WERI-Rb-1 (cell line): ENCODE measurements around the gene VSIG1.

Source experiments
- DNase-seq: peaks from one replicate; pipeline ENCODE4 v3.0.0-alpha.2; 2020
- H3K27ac ChIP-seq: fragments of 250-450 bp; sonication (Bioruptor Pico); 2 replicates; pipeline ENCODE4 v1.5.1; 2020; ENCODE audit warnings: mild to moderate bottlenecking, moderate library complexity
- H3K27me3 ChIP-seq: fragments of 250-450 bp; sonication (Bioruptor Pico); 2 replicates; pipeline ENCODE4 v1.5.1; 2021; ENCODE audit warnings: mild to moderate bottlenecking, low read depth, moderate library complexity; ENCODE audit not compliant: insufficient read depth, severe bottlenecking
- H3K36me3 ChIP-seq: fragments of 250-450 bp; sonication (Bioruptor Pico); 2 replicates; pipeline ENCODE4 v1.5.1; 2020; ENCODE audit warnings: mild to moderate bottlenecking, moderate library complexity
- H3K4me3 ChIP-seq: 2 replicates; pipeline ENCODE4 v1.5.1; 2011; ENCODE audit warnings: low read depth, mild to moderate bottlenecking, control low read depth, low read length
- H3K9me3 ChIP-seq: fragments of 250-450 bp; sonication (Bioruptor Pico); 2 replicates; pipeline ENCODE4 v1.5.1; 2021; ENCODE audit warnings: mild to moderate bottlenecking, moderate library complexity; ENCODE audit not compliant: severe bottlenecking
- CTCF ChIP-seq: IDR thresholded peaks from 2 replicates; pipeline ENCODE4 v1.5.1; 2011; ENCODE audit warnings: low read depth, mild to moderate bottlenecking, control low read depth, inconsistent platforms, low read length

Gene VSIG1

GRCh38 chrX:108088511-108088910 lies 43.6 kb downstream of the VSIG1 start:
- H3K36me3 ChIP-seq: no peaks in the 10 kb centered on the region; the same call in 1 of the 2 replicates
- peaks cover 4% of the 10 kb centered on the region for H3K27me3 ChIP-seq
- no peak for DNase-seq
- H3K4me3 ChIP-seq: no peak overlapping the region
- TF ChIP-seq CTCF: no peak
- no peaks in the 10 kb centered on the region for H3K9me3 ChIP-seq
- H3K27ac ChIP-seq: no peak overlapping the region

GRCh38 chrX:108090491-108091263 lies 45.8 kb downstream of the VSIG1 start:
- Histone ChIP-seq H3K27me3 (peaks cover 4% of the 10 kb centered on the region), H3K9me3 (no peaks in the 10 kb centered on the region), H3K4me3 (peak overlapping the region; percentile 58), H3K27ac (peak overlapping the region; percentile 80), H3K36me3 (no peaks in the 10 kb centered on the region; the same call in 1 of the 2 replicates)
- no peak for DNase-seq
- TF ChIP-seq CTCF: no peak

- no peak for TF ChIP-seq CTCF
- H3K9me3 ChIP-seq: no peaks in the 10 kb centered on the region
- H3K4me3 ChIP-seq: peak within 1 kb of the TSS; percentile 63
- peaks cover 4% of the 10 kb centered on the region for H3K27me3 ChIP-seq
- H3K36me3 ChIP-seq: no peaks in the 10 kb centered on the region; the same call in 1 of the 2 replicates
- peak; percentile 91 for DNase-seq
- peak within 1 kb of the TSS; percentile 80 for H3K27ac ChIP-seq
Measured at GRCh38 chrX:108091264-108091877, 46.5 kb downstream of the VSIG1 start, which contains the start of the genes ATG4A and PSMD10. Gene ATG4A (plus strand): TSS chrX:108091778. CDS start chrX:108091827, 49 bp downstream. Gene PSMD10 (minus strand): TSS chrX:108091542. CDS start chrX:108091520, 22 bp downstream.

- Histone ChIP-seq H3K27ac (peak overlapping the region; percentile 53), H3K27me3 (peaks cover 4% of the 10 kb centered on the region), H3K9me3 (no peaks in the 10 kb centered on the region), H3K4me3 (peak overlapping the region; percentile 63), H3K36me3 (no peaks in the 10 kb centered on the region; the same call in 1 of the 2 replicates)
- no peak for DNase-seq
- TF ChIP-seq CTCF: no peak
Measured at GRCh38 chrX:108091878-108092291, 47.0 kb downstream of the VSIG1 start.

GRCh38 chrX:108097380-108097779 lies 52.5 kb downstream of the VSIG1 start:
- Histone ChIP-seq H3K4me3 (no peak overlapping the region), H3K27ac (no peak overlapping the region), H3K27me3 (no peaks in the 10 kb centered on the region), H3K9me3 (no peaks in the 10 kb centered on the region), H3K36me3 (no peaks in the 10 kb centered on the region)
- no peak for TF ChIP-seq CTCF
- no peak for DNase-seq
